Kidney (tissue), 14 donors: Measurements from ENCODE around the gene SOCS3. TPM values are rescaled to one million over a fixed set of nuclear protein-coding genes. Genes with fewer than 3 reads are reported as not detected.

Source experiments
- DNase-seq, 5 donors: peaks; one replicate each; pipeline ENCODE4 v3.0.0-alpha.2; 2013 to 2020
- FAIRE-seq: peaks from 2 replicates; lab custom pipeline; 2012; peaks lifted over from hg19 to GRCh38; lab: Jason Lieb, UNC
- H3K27ac ChIP-seq, 2 donors: one replicate each; pipeline ENCODE4 v1.7.0; 2013; ENCODE audit warnings: low read depth in 2 of 2, low read length in 2 of 2, inconsistent platforms in 1 of 2
- H3K27me3 ChIP-seq: one replicate; pipeline ENCODE4 v1.7.1; 2013; ENCODE audit warnings: low read length, inconsistent platforms; ENCODE audit not compliant: control insufficient read depth, insufficient read depth
- H3K36me3 ChIP-seq, 3 donors: one replicate each; pipeline versions ENCODE4 v1.7.0 to v1.7.1; 2013; ENCODE audit warnings: low read length in 3 of 3, control low read depth in 1 of 3, inconsistent platforms in 1 of 3; ENCODE audit not compliant: insufficient read depth in 3 of 3, control insufficient read depth in 2 of 3
- H3K4me1 ChIP-seq, 3 donors: one replicate each; pipeline versions ENCODE4 v1.7.0 to v1.7.1; 2013; ENCODE audit warnings: low read length in 3 of 3, inconsistent platforms in 1 of 3, low read depth in 1 of 3; ENCODE audit not compliant: control insufficient read depth in 2 of 3, insufficient read depth in 2 of 3
- H3K4me3 ChIP-seq, 3 donors: one replicate each; pipeline versions ENCODE4 v1.7.0 to v1.8.1; 2013; ENCODE audit warnings: low read length in 3 of 3, control low read depth in 1 of 3, inconsistent platforms in 1 of 3
- H3K9ac ChIP-seq, 3 donors: one replicate each; pipeline versions ENCODE4 v1.7.0 to v1.7.1; 2013; ENCODE audit warnings: low read length in 3 of 3, control low read depth in 1 of 3, inconsistent platforms in 1 of 3
- H3K9me3 ChIP-seq, 3 donors: one replicate each; pipeline versions ENCODE4 v1.7.0 to v1.7.1; 2013; ENCODE audit warnings: low read length in 3 of 3, control low read depth in 1 of 3, inconsistent platforms in 1 of 3; ENCODE audit not compliant: control insufficient read depth in 2 of 3, insufficient read depth in 1 of 3
- intact Hi-C: fragments of 100-400 bp; cut with DNase I; formaldehyde crosslinking; loops from one replicate; pipeline ENCODE4 v1.11.1; 2022
- polyA plus RNA-seq: library from polyadenylated mRNA; stranded (reverse); fragments of 350-450 nt; fragmentation: Illumina TruSeq; extraction: RNeasy Lipid Tissue Mini Kit (QIAGEN cat#74804); gene quantifications from one replicate; pipeline ENCODE4 v1.2.3, GENCODE V29; 2014; ENCODE audit warnings: low read depth, low replicate concordance; ENCODE audit not compliant: insufficient read depth
- total RNA-seq: library from RNA; stranded (reverse); fragmentation: NEBNext Ultra II Directional; extraction: Animal tissue kit (Norgen Biotek cat#: 25700); gene quantifications from one replicate; pipeline ENCODE4 v1.2.1, GENCODE V29; 2021
- TF ChIP-seq, protein P1 (sequence below): IDR thresholded peaks from 3 replicates; pipeline ENCODE4 v1.5.1; 2012; ENCODE audit warnings: mild to moderate bottlenecking, moderate library complexity, borderline replicate concordance; ENCODE audit not compliant: insufficient read depth; ENCODE audit errors: extremely low read depth
- donor health status: control.
- donor health status: control.
- donor health status: control.
- donor health status: control.
- donor health status: control.
- donor health status: DM: yes; HTN: yes; CAD: no.
- donor health status: Normal renal cell carcinoma (clear cell type).

The SOCS3 gene
- total and polyA plus RNA-seq, 2 donors from 2014 or later, result 31.2 to 110 TPM

DNA sequence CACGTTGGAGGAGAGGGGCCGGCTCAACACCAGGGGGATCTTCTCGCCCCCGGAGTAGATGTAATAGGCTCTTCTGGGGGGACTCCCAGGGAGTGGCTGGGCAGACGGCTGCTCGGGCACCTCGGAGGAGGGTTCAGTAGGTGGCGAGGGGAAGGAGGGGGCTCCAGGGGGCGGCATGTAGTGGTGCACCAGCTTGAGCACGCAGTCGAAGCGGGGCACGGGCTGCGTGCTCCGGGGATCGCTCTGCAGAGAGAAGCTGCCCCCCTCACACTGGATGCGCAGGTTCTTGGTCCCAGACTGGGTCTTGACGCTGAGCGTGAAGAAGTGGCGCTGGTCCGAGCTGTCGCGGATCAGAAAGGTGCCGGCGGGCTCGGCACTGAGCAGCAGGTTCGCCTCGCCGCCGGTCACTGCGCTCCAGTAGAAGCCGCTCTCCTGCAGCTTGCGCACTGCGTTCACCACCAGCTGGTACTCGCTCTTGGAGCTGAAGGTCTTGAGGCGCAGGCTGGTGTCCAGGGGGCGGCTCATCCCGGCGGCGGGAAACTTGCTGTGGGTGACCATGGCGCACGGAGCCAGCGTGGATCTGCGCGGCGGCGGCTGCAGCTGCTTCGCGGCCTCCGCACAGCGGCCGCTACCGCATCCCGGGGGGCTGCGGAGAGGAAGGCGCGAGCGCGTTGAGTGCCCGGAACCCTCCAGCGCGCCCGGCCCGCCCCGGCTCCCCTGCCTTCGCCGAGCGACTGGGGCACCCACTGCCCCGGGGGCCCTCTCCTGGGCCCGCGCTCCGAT lies 1.1 kb downstream of the SOCS3 start:
- FAIRE-seq, result no peak

DNA sequence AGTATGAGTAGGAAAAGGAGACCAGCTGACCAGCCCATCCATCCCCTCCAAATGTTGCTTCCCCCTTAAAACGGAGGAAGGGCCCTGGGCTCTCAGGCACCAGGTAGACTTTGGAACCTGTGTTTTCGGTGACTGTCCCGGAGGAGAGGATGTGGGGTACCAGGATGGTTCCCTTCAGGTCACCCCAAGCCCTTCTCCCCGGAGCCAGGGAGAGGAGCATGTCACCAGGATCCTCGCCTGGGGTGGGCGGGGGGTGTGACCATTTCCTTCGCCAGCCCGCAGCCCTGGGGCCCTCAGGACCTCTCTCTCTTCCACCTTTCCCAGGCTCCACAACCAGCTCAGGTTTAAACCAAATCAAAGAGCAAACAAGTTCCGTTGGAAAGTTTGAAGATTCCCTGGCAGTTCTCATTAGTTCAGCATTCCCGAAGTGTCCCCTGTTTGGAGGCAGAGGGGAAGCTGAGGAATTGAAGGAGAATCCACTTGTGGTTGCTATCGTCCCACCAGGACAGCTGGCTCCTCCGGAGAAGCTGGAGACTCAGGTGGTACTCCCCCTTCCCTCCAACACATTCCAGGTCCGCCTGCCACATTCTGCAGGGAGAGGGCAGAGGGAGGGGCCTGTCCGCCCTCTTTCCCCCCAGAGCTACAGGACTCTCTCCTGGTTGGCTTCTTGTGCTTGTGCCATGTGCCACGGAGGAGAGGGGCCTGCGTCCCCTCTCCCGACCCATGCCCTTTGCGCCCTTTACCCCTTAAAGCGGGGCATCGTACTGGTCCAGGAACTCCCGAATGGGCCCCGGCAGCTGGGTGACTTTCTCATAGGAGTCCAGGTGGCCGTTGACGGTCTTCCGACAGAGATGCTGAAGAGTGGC lies 2.0 kb downstream of the SOCS3 start:
- Histone ChIP-seq H3K4me3 (peak overlapping the region in 2 of 3 donors; percentile 72 to 81), H3K27ac (peak overlapping the region; percentile 83 to 95), H3K4me1 (peaks cover 0 to 17% (median 13%) of the 10 kb centered on the region in 3 donors), H3K9ac (peak overlapping the region in 2 of 3 donors; percentile 56 to 64), H3K36me3 (peaks cover 0 to 9% (median 3%) of the 10 kb centered on the region in 3 donors), H3K27me3 (no peaks in the 10 kb centered on the region), H3K9me3 (no peaks in the 10 kb centered on the region)
- DNase-seq, result peak in 4 of 5 donors; percentile 39 to 74 (median 58)
- no peak for FAIRE-seq
- intact Hi-C loops, result no loop called here
- TF ChIP-seq, protein P1, sequence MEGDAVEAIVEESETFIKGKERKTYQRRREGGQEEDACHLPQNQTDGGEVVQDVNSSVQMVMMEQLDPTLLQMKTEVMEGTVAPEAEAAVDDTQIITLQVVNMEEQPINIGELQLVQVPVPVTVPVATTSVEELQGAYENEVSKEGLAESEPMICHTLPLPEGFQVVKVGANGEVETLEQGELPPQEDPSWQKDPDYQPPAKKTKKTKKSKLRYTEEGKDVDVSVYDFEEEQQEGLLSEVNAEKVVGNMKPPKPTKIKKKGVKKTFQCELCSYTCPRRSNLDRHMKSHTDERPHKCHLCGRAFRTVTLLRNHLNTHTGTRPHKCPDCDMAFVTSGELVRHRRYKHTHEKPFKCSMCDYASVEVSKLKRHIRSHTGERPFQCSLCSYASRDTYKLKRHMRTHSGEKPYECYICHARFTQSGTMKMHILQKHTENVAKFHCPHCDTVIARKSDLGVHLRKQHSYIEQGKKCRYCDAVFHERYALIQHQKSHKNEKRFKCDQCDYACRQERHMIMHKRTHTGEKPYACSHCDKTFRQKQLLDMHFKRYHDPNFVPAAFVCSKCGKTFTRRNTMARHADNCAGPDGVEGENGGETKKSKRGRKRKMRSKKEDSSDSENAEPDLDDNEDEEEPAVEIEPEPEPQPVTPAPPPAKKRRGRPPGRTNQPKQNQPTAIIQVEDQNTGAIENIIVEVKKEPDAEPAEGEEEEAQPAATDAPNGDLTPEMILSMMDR, result no peak

More for the DNA sequence above, 1.1 kb downstream of the SOCS3 start:
- TF ChIP-seq, protein P1, result no peak
- Histone ChIP-seq H3K9ac (peak overlapping the region in 2 of 3 donors; percentile 73 to 81), H3K4me1 (peaks cover 0 to 12% (median 9%) of the 10 kb centered on the region in 3 donors), H3K4me3 (peak overlapping the region; percentile 28 to 81 (median 72)), H3K27me3 (no peaks in the 10 kb centered on the region), H3K36me3 (peaks cover 0 to 9% (median 3%) of the 10 kb centered on the region in 3 donors), H3K9me3 (no peaks in the 10 kb centered on the region), H3K27ac (peak overlapping the region; percentile 83 to 95)
- intact Hi-C loops, result no loop called here
- DNase-seq, result peak; percentile 60 to 84 (median 71)

DNA sequence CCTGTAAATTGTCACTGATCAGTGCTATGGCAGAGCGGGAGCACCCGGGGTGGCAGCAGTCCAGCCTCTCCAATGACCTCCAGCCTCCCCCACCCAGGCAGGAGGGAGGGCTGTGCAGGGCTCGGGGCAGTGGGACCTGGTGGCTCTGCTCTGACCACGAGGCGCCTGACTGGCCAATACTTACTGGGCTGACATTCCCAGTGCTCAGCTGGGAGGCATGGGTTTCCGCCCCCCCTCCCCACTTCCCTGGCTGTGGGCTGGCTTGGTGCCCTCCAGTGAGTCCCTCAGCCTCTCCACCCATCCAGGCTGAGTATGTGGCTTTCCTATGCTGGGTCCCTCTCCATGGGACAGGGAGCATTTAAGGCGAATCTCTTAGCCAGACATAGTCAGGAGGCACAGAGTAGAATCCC lies 2.7 kb downstream of the SOCS3 start:
- FAIRE-seq, result no peak
- H3K9me3 ChIP-seq, result no peaks in the 10 kb centered on the region
- peaks cover 0 to 9% (median 3%) of the 10 kb centered on the region in 3 donors for H3K36me3 ChIP-seq
- peak overlapping the region; percentile 83 to 95 for H3K27ac ChIP-seq
- intact Hi-C loops, result no loop called here
- no peaks in the 10 kb centered on the region for H3K27me3 ChIP-seq
- H3K4me1 ChIP-seq, result peaks cover 0 to 20% (median 16%) of the 10 kb centered on the region in 3 donors
- H3K9ac ChIP-seq, result peak overlapping the region in 2 of 3 donors; percentile 56 to 64
- DNase-seq, result peak in 2 of 5 donors; percentile 14 to 89
- TF ChIP-seq, protein P1, result no peak
- peak overlapping the region in 2 of 3 donors; percentile 72 to 81 for H3K4me3 ChIP-seq
